Stomach smooth muscle (tissue), 2 donors: ENCODE data around the gene ZNF285.
"Not testable (repeated sequence)": the region's sequence is repeated elsewhere in the genome, so short reads cannot be mapped to it uniquely, and the experiment has no call there.

Experiments used
- H3K27ac ChIP-seq: one replicate; pipeline ENCODE4 v1.7.0; 2013; ENCODE audit warnings: mild to moderate bottlenecking, low read length, inconsistent platforms
- H3K27me3 ChIP-seq, 2 donors: one replicate each; pipeline ENCODE4 v1.7.0; 2013; ENCODE audit warnings: low read length in 2 of 2; ENCODE audit not compliant: insufficient read depth in 2 of 2, control insufficient read depth in 1 of 2
- H3K36me3 ChIP-seq, 2 donors: one replicate each; pipeline ENCODE4 v1.7.0; 2013; ENCODE audit warnings: low read length in 2 of 2; ENCODE audit not compliant: control insufficient read depth in 2 of 2, insufficient read depth in 2 of 2
- H3K4me1 ChIP-seq: one replicate; pipeline ENCODE4 v1.7.0; 2013; ENCODE audit warnings: low read length; ENCODE audit not compliant: control insufficient read depth, insufficient read depth
- H3K4me3 ChIP-seq, 2 donors: one replicate each; pipeline ENCODE4 v1.7.0; 2013; ENCODE audit warnings: low read length in 2 of 2
- H3K9ac ChIP-seq, 2 donors: one replicate each; pipeline ENCODE4 v1.7.0; 2013; ENCODE audit warnings: low read length in 2 of 2, mild to moderate bottlenecking in 1 of 2
- H3K9me3 ChIP-seq, 2 donors: one replicate each; pipeline ENCODE4 v1.7.0; 2013; ENCODE audit warnings: low read length in 2 of 2; ENCODE audit not compliant: control insufficient read depth in 2 of 2
- donor health status: healthy.
- donor health status: Pancreatic carcinoma.

Gene ZNF285

GRCh38 chr19:44356383-44357111 lies 44.9 kb downstream of the ZNF285 start, which contains the start of gene ZNF112:
ZNF112 (minus strand) TSS chr19:44356680; CDS start chr19:44340539, 16,141 bp downstream.
- peak within 1 kb of the TSS; percentile 85 to 91 for H3K4me3 ChIP-seq
- no peaks in the 10 kb centered on the region for H3K27me3 ChIP-seq
- peaks cover 2 to 6% of the 10 kb centered on the region in 2 donors for H3K9me3 ChIP-seq
- H3K27ac ChIP-seq, result no peak within 1 kb of the TSS
- H3K4me1 ChIP-seq, result no peaks in the 10 kb centered on the region
- H3K9ac ChIP-seq, result peak within 1 kb of the TSS; percentile 80 to 95
- no peaks in the 10 kb centered on the region for H3K36me3 ChIP-seq

GRCh38 chr19:44346556-44346955 lies 54.9 kb downstream of the ZNF285 start:
- H3K9ac ChIP-seq, result no peak overlapping the region
- peaks cover 5 to 8% of the 10 kb centered on the region in 2 donors for H3K36me3 ChIP-seq
- peaks cover 3 to 6% of the 10 kb centered on the region in 2 donors for H3K9me3 ChIP-seq
- no peaks in the 10 kb centered on the region for H3K4me1 ChIP-seq
- H3K27me3 ChIP-seq, result no peaks in the 10 kb centered on the region
- no peak overlapping the region for H3K27ac ChIP-seq
- no peak overlapping the region for H3K4me3 ChIP-seq

GRCh38 chr19:44345959-44346358 lies 55.4 kb downstream of the ZNF285 start:
- Histone ChIP-seq H3K4me1 (no peaks in the 10 kb centered on the region), H3K4me3 (no peak overlapping the region), H3K9ac (no peak overlapping the region), H3K9me3 (peaks cover 3 to 6% of the 10 kb centered on the region in 2 donors), H3K27me3 (no peaks in the 10 kb centered on the region), H3K36me3 (peaks cover 5 to 8% of the 10 kb centered on the region in 2 donors), H3K27ac (no peak overlapping the region)

DNA sequence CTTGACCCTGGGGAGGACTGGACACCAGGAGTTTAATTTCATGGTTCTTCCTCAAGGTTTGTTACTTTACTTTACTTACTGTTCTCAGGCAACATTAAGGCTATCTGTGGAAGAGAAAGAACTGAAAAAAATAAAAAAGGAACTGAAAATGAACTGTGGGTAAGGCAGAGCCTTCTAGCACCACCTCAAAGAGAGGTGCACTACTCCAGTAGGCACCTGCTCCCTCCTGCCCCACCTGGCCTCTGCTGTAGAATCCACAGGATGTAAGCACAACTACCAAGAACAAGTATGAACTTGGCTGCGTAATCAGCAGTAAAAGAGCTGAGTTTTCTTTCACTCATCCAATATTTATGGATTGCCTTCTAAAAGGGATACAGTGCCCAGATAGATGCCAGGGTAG lies 57.2 kb downstream of the ZNF285 start:
- Histone ChIP-seq H3K27me3 (no peaks in the 10 kb centered on the region), H3K4me1 (no peaks in the 10 kb centered on the region), H3K9me3 (peaks cover 6 to 8% of the 10 kb centered on the region in 2 donors), H3K36me3 (peaks cover 15 to 16% of the 10 kb centered on the region in 2 donors), H3K9ac (no peak overlapping the region), H3K4me3 (no peak overlapping the region), H3K27ac (no peak overlapping the region)

- Histone ChIP-seq H3K27ac (no peak overlapping the region), H3K9ac (no peak overlapping the region), H3K27me3 (no peaks in the 10 kb centered on the region), H3K36me3 (peaks cover 21 to 24% of the 10 kb centered on the region in 2 donors), H3K4me1 (no peaks in the 10 kb centered on the region), H3K4me3 (no peak overlapping the region), H3K9me3 (peaks cover 6 to 7% of the 10 kb centered on the region in 2 donors)
Measured at GRCh38 chr19:44341794-44342193, 59.6 kb downstream of the ZNF285 start.

DNA sequence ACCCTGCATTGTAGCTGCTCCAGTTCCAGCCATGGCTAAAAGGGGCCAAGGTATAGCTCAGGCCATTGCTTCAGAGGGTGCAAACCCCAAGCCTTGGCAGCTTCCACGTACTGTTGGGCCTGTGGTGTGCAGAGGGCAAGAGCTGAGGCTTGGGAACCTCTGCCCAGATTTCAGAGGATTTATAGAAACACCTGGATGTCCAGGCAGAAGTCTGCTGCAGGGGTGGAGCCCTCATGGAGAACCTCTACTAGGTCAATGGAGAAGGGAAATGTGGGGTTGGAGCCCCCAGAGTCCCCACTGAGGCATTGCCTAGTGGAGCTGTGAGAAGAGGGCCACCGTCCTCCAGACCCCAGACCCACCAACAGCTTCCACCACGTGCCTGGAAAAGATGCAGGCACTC lies 66.8 kb downstream of the ZNF285 start:
- H3K36me3 ChIP-seq, result peaks cover 58 to 65% of the 10 kb centered on the region in 2 donors

More for the DNA sequence above, 66.8 kb downstream of the ZNF285 start:
- H3K4me3 ChIP-seq, H3K27me3 ChIP-seq, H3K9ac ChIP-seq, H3K27ac ChIP-seq, H3K4me1 ChIP-seq: not testable (repeated sequence)
- H3K9me3 ChIP-seq, result peaks cover 7 to 20% of the 10 kb centered on the region in 2 donors
